ENCODE data around the gene SSH2.

Gene SSH2

GRCh38 chr17:29596811-29597210, 333.2 kb downstream of the SSH2 start:
- no peak for DNase-seq

GRCh38 chr17:29595943-29596774, 333.9 kb downstream of the SSH2 start:
- DNase-seq = no peak

- DNase-seq = no peak
Observed at GRCh38 chr17:29595107-29595942, 334.7 kb downstream of the SSH2 start.

GRCh38 chr17:29594519-29595090, 335.4 kb downstream of the SSH2 start:
- no peak for DNase-seq

GRCh38 chr17:29593591-29594518, 336.2 kb downstream of the SSH2 start:
- DNase-seq = peak; percentile 27

GRCh38 chr17:29592850-29593551, 337.0 kb downstream of the SSH2 start, which contains the start of gene ANKRD13B:
TSS of gene ANKRD13B (plus strand) at chr17:29593132. CDS start at chr17:29593622, 490 bp downstream.
- peak; percentile 36 for DNase-seq

- peak; percentile 75 for DNase-seq
Observed at GRCh38 chr17:29591737-29592608, 338.1 kb downstream of the SSH2 start.

GRCh38 chr17:29591146-29591736, 338.8 kb downstream of the SSH2 start:
- peak; percentile 34 for DNase-seq

- no peak for DNase-seq
Observed at GRCh38 chr17:29590411-29591145, 339.4 kb downstream of the SSH2 start.

- DNase-seq = peak; percentile 77
Observed at GRCh38 chr17:29589524-29590410, 340.3 kb downstream of the SSH2 start, which contains the start of gene GIT1. TSS of gene GIT1 (minus strand) at chr17:29589648. CDS start at chr17:29589378, 270 bp downstream.

GRCh38 chr17:29588562-29589411, 341.2 kb downstream of the SSH2 start:
- peak; percentile 57 for DNase-seq

- DNase-seq = no peak
Observed at GRCh38 chr17:29588017-29588561, 341.9 kb downstream of the SSH2 start.

- no peak for DNase-seq
Observed at GRCh38 chr17:29587591-29587990, 342.4 kb downstream of the SSH2 start.

- DNase-seq = no peak
Observed at GRCh38 chr17:29586676-29587469, 343.2 kb downstream of the SSH2 start.

GRCh38 chr17:29585080-29585751, 344.8 kb downstream of the SSH2 start:
- DNase-seq = peak; percentile 29
